ENCODE results near the gene GAPVD1.
A peak's percentile ranks its signal among the peaks of the same experiment; 100 is the strongest.
"Not testable (repeated sequence)": the region's sequence is repeated elsewhere in the genome, so short reads cannot be mapped to it uniquely, and the experiment has no call there.

The GAPVD1 gene

GRCh38 chr9:125261501-125262293 is at the start of gene GAPVD1:
GAPVD1 (plus strand) TSS chr9:125261826; CDS start chr9:125298922, 37,096 bp downstream.
- no peak for DNase-seq (ENCODE audit: low read depth)

- DNase-seq (ENCODE audit: low read depth) = no peak
Measured at GRCh38 chr9:125214186-125214585, 47.4 kb upstream of the GAPVD1 start.

GRCh38 chr9:125218621-125219020 is 43.0 kb upstream of the GAPVD1 start:
- DNase-seq (ENCODE audit: low read depth) = no peak

- not testable (repeated sequence) for DNase-seq (ENCODE audit: low read depth)
Measured at GRCh38 chr9:125224858-125225257, 36.8 kb upstream of the GAPVD1 start.

- DNase-seq (ENCODE audit: low read depth) = no peak
Measured at GRCh38 chr9:125227761-125228160, 33.9 kb upstream of the GAPVD1 start.

- DNase-seq (ENCODE audit: low read depth) = peak; percentile 98
Measured at GRCh38 chr9:125233678-125234077, 27.9 kb upstream of the GAPVD1 start.

GRCh38 chr9:125234099-125234498 is 27.5 kb upstream of the GAPVD1 start:
- not testable (repeated sequence) for DNase-seq (ENCODE audit: low read depth)

GRCh38 chr9:125235804-125236519 is 25.7 kb upstream of the GAPVD1 start:
- no peak for DNase-seq (ENCODE audit: low read depth)

- DNase-seq (ENCODE audit: low read depth) = not testable (repeated sequence)
Measured at GRCh38 chr9:125236520-125237159, 25.0 kb upstream of the GAPVD1 start.

- no peak for DNase-seq (ENCODE audit: low read depth)
Measured at GRCh38 chr9:125238127-125238914, 23.3 kb upstream of the GAPVD1 start.

- DNase-seq (ENCODE audit: low read depth) = no peak
Measured at GRCh38 chr9:125238915-125239446, 22.6 kb upstream of the GAPVD1 start.

- no peak for DNase-seq (ENCODE audit: low read depth)
Measured at GRCh38 chr9:125239631-125240597, 21.7 kb upstream of the GAPVD1 start.

- DNase-seq (ENCODE audit: low read depth) = no peak
Measured at GRCh38 chr9:125240649-125240999, 21.0 kb upstream of the GAPVD1 start.

- DNase-seq (ENCODE audit: low read depth) = peak; percentile 98
Measured at GRCh38 chr9:125241000-125241862, 20.4 kb upstream of the GAPVD1 start, which contains the start of gene HSPA5. HSPA5 (minus strand) TSS chr9:125241343; CDS start chr9:125241126, 217 bp downstream.

GRCh38 chr9:125241863-125242739 is 19.5 kb upstream of the GAPVD1 start:
- DNase-seq (ENCODE audit: low read depth) = no peak

- no peak for DNase-seq (ENCODE audit: low read depth)
Measured at GRCh38 chr9:125243792-125244260, 17.8 kb upstream of the GAPVD1 start.

GRCh38 chr9:125246261-125246667 is 15.4 kb upstream of the GAPVD1 start:
- no peak for DNase-seq (ENCODE audit: low read depth)

- DNase-seq (ENCODE audit: low read depth) = no peak
Measured at GRCh38 chr9:125254231-125254630, 7.4 kb upstream of the GAPVD1 start.
